ENCODE measurements around the gene OR7E24. TPM values are rescaled to one million over a fixed set of nuclear protein-coding genes. Genes with fewer than 3 reads are reported as not detected.

OR7E24 gene
- total RNA-seq, 6 experiments from 2014 or later, result not detected

DNA sequence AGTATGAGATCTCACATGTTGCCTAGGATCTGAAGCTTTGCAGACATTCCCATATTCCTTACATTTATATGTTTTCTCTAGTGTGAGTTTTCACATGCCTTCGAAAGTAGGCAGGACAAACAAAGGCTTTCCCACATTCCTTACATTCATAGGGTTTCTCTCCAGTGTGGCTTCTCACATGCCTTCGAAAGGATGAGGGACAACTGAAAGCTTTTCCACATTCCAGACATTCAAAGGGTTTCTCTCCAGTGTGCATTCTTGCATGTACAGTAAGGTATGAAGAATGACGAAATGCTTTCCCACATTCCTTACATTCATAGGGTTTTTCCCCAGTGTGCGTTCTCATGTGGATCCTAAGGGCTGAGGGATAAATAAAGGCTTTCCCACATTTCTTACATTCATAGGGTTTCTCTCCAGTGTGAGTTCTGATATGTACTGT is 44.7 kb downstream of the OR7E24 start:
- peaks cover 96% of the 10 kb centered on the region for H3K9me3 Mint-ChIP-seq
- no peaks in the 10 kb centered on the region for H3K4me1 Mint-ChIP-seq (ENCODE audit: low read depth)
- H3K4me3 Mint-ChIP-seq, result no peak overlapping the region
- TF ChIP-seq, protein P1, sequence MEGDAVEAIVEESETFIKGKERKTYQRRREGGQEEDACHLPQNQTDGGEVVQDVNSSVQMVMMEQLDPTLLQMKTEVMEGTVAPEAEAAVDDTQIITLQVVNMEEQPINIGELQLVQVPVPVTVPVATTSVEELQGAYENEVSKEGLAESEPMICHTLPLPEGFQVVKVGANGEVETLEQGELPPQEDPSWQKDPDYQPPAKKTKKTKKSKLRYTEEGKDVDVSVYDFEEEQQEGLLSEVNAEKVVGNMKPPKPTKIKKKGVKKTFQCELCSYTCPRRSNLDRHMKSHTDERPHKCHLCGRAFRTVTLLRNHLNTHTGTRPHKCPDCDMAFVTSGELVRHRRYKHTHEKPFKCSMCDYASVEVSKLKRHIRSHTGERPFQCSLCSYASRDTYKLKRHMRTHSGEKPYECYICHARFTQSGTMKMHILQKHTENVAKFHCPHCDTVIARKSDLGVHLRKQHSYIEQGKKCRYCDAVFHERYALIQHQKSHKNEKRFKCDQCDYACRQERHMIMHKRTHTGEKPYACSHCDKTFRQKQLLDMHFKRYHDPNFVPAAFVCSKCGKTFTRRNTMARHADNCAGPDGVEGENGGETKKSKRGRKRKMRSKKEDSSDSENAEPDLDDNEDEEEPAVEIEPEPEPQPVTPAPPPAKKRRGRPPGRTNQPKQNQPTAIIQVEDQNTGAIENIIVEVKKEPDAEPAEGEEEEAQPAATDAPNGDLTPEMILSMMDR (IDR thresholded peaks at IDR 0.05), result no peak
- H3K27ac Mint-ChIP-seq, result no peak overlapping the region
- no peak for DNase-seq
- H3K36me3 Mint-ChIP-seq (ENCODE audit: low read depth), result peaks cover 93% of the 10 kb centered on the region
- no peaks in the 10 kb centered on the region for H3K27me3 Mint-ChIP-seq (ENCODE audit: insufficient read depth)

DNA sequence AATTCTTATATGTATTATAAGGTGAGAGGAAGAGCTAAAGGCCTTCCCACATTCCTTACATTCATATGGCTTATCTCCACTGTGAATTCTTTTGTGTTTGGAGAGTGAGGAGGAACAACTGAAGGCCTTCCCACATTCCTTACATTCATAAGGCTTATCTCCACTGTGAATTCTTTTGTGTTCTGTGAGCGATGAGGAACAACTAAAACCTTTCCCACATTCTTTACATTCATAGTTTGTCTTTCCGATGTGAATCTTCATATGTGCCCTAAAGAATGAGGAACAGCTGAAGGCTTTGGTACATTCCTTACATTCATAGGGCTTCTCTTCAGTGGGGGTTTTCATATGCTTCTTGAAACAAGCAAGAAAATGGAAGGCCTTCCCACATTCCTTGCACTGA is 45.6 kb downstream of the OR7E24 start:
- TF ChIP-seq, protein P1 (IDR thresholded peaks at IDR 0.05), result no peak
- no peak overlapping the region for H3K27ac Mint-ChIP-seq
- peaks cover 96% of the 10 kb centered on the region for H3K9me3 Mint-ChIP-seq
- no peak for DNase-seq
- no peaks in the 10 kb centered on the region for H3K4me1 Mint-ChIP-seq (ENCODE audit: low read depth)
- H3K27me3 Mint-ChIP-seq (ENCODE audit: insufficient read depth), result no peaks in the 10 kb centered on the region
- H3K4me3 Mint-ChIP-seq, result no peak overlapping the region
- peaks cover 95% of the 10 kb centered on the region for H3K36me3 Mint-ChIP-seq (ENCODE audit: low read depth)

Other genes starting within 250 kb of the OR7E24 start
- gene MUC16, start 240.5 kb upstream of the OR7E24 start, total RNA-seq (2021; fragmentation: NEBNext Ultra II Directional; extraction: Animal tissue kit (Norgen Biotek cat#: 25700)), result not detected
- gene OR1M1, start 163.9 kb upstream of the OR7E24 start, total RNA-seq (2021; fragmentation: NEBNext Ultra II Directional; extraction: Animal tissue kit (Norgen Biotek cat#: 25700)), result not detected
- not detected for gene OR7G2, start 143.5 kb upstream of the OR7E24 start, total RNA-seq (2021; fragmentation: NEBNext Ultra II Directional; extraction: Animal tissue kit (Norgen Biotek cat#: 25700))
- not detected for gene OR7G1, start 135.2 kb upstream of the OR7E24 start, total RNA-seq (2021; fragmentation: NEBNext Ultra II Directional; extraction: Animal tissue kit (Norgen Biotek cat#: 25700))
- gene OR7G3, start 124.0 kb upstream of the OR7E24 start, total RNA-seq (2021; fragmentation: NEBNext Ultra II Directional; extraction: Animal tissue kit (Norgen Biotek cat#: 25700)), result not detected
- gene ZNF317, start 110.5 kb upstream of the OR7E24 start, total RNA-seq (2021; fragmentation: NEBNext Ultra II Directional; extraction: Animal tissue kit (Norgen Biotek cat#: 25700)), result 10 to 100 TPM; 17.1 to 21.8 (median 20.5) TPM
- not detected for gene OR7D2, start 72.0 kb upstream of the OR7E24 start, total RNA-seq (2021; fragmentation: NEBNext Ultra II Directional; extraction: Animal tissue kit (Norgen Biotek cat#: 25700))
- not detected for gene OR7D4, start 31.3 kb upstream of the OR7E24 start, total RNA-seq (2021; fragmentation: NEBNext Ultra II Directional; extraction: Animal tissue kit (Norgen Biotek cat#: 25700))
- 1 to 10 TPM; 5.5 to 7.1 (median 6.6) TPM for gene ZNF699, start 58.9 kb downstream of the OR7E24 start, total RNA-seq (2021; fragmentation: NEBNext Ultra II Directional; extraction: Animal tissue kit (Norgen Biotek cat#: 25700))
- gene ZNF559, start 73.2 kb downstream of the OR7E24 start, total RNA-seq (2021; fragmentation: NEBNext Ultra II Directional; extraction: Animal tissue kit (Norgen Biotek cat#: 25700)), result 10 to 100 TPM in 5 of 6 experiments, 1 to 10 TPM in 1; 9.2 to 13.8 (median 11.5) TPM
- gene ZNF177, start 112.1 kb downstream of the OR7E24 start, total RNA-seq (2021; fragmentation: NEBNext Ultra II Directional; extraction: Animal tissue kit (Norgen Biotek cat#: 25700)), result 1 to 10 TPM in 2 of 6 experiments, under 1 TPM in 4; 0.66 to 1.3 (median 0.91) TPM
- 1 to 10 TPM; 6.3 to 7.8 (median 7.0) TPM for gene ZNF266, start 184.6 kb downstream of the OR7E24 start, total RNA-seq (2021; fragmentation: NEBNext Ultra II Directional; extraction: Animal tissue kit (Norgen Biotek cat#: 25700))
- under 1 TPM in 5 of 6 experiments, not detected in 1; 0.07 to 0.28 (median 0.14) TPM for gene ZNF560, start 247.7 kb downstream of the OR7E24 start, total RNA-seq (2021; fragmentation: NEBNext Ultra II Directional; extraction: Animal tissue kit (Norgen Biotek cat#: 25700))

Measured in HFFc6 (cell line).